HG02571 (cell line): ENCODE measurements around the gene METAP1D.

Source experiments
- ATAC-seq: cut with Tn5 transposase; IDR thresholded peaks from one replicate; pipeline ENCODE4 v1.9.1; 2021; ENCODE audit warnings: mild to moderate bottlenecking, moderate library complexity; ENCODE audit not compliant: unreplicated experiment

METAP1D gene

GRCh38 chr2:172090044-172090961 lies 90.5 kb downstream of the METAP1D start:
- no peak for ATAC-seq

GRCh38 chr2:172091000-172091641 lies 91.4 kb downstream of the METAP1D start:
- ATAC-seq = no peak

GRCh38 chr2:172091761-172092566 lies 92.2 kb downstream of the METAP1D start:
- no peak for ATAC-seq

DNA sequence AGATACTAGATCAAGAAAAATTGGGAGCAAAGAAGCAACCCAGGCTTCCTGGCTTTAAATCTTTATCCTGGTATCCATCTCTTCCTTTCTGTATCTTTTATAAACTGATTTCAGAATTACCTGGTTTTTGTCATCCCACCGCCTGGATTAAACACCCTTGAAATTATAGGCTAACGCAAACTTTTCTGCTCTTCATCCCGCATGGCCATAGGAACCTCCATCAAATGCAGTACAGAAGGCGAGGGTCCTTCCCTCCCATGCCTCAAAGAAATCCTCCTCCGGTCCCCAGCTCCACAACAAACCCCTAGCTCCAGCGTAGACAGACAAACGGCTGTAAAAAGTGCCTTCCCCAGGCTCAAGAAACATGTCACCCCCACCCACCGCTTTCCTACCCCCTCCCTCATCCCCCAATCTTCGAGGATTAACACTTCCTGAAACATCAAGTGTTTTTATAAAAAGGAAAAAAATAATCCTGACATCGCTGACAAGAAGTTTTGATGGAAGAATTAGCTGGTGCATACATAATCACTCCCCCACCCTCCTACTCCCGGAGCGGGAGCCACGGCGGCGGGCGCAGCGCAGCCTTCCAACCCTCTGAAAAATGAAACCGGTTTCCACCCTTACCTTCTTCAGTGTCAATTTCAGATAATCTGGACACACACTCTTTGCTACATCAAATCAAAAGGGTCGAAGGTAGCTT lies 93.1 kb downstream of the METAP1D start:
- ATAC-seq = no peak

- ATAC-seq = no peak
These were observed 93.9 kb downstream of the METAP1D start for GRCh38 chr2:172093416-172094293.

GRCh38 chr2:172094294-172095145 lies 94.8 kb downstream of the METAP1D start:
- ATAC-seq = no peak

DNA sequence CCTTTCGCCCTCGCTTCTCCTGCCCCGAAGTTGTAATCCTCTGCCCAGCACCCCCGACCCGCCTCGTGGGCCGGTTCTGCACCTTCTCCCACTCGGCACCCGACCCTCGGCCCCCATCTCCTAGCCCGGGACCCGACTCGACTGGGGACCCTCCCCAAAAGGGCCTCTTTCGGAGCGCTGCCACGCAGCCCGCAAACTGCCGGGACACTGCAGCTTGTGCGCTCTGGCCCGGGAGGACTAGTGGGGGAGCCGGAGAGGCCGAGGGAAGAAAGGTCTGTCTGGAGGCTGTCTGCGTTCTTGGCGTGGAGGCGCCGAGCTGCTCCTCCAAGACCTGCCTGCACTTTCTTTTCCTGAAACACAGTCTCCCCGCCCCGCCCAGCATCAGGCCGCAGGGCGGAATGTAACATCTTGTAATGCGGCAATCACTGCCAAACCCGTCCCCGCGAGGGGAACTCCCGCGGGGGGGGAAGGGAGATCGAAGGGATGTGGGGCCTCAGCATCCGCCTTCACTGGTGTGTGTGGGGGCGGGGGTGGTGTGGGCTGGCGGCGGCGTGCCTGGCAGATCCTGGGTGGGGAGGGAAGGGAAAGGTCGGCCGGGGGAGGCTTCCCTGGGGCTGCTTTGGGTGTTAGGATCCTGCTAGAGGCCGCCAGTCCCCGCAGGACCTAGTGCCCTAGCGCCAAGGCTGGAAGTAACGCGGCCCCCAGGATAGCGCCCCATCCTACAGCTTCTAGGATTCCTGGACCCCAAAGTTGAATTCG lies 95.6 kb downstream of the METAP1D start:
- no peak for ATAC-seq

DNA sequence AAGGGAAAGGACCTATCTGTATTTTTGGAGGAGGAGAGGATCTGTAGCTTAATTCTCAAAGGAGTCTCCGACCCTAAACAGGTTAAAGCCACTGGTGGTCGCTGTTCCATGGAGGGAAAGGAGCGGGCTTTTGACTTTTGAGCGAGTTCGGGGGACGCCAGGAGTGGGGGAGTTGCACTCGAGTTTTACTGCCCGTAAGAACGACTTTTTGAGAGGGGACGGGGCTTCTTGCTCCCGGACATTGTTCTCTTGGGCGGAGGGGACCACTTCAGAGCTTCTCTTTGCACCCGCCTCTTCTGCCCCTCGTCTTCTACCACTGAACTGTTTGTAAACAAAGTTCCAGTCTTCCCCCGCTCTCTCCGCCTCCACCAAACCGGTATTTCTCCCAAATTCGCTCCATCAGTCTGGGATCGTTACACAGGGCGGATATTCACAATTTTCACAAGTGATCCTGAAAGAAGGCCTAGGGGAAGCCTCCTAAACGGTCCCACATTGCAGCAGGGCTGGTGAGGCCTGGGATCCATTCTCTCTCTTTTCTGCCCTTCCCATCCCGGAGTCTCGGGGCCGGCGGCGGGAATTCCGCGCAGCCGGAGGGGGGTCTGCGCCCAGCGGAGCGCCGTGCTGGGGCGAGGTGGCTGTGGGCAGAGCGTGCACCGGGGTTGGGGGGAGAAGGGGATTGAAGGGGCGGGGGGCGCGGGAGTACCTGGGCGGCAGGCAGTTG lies 96.3 kb downstream of the METAP1D start:
- ATAC-seq = no peak

DNA sequence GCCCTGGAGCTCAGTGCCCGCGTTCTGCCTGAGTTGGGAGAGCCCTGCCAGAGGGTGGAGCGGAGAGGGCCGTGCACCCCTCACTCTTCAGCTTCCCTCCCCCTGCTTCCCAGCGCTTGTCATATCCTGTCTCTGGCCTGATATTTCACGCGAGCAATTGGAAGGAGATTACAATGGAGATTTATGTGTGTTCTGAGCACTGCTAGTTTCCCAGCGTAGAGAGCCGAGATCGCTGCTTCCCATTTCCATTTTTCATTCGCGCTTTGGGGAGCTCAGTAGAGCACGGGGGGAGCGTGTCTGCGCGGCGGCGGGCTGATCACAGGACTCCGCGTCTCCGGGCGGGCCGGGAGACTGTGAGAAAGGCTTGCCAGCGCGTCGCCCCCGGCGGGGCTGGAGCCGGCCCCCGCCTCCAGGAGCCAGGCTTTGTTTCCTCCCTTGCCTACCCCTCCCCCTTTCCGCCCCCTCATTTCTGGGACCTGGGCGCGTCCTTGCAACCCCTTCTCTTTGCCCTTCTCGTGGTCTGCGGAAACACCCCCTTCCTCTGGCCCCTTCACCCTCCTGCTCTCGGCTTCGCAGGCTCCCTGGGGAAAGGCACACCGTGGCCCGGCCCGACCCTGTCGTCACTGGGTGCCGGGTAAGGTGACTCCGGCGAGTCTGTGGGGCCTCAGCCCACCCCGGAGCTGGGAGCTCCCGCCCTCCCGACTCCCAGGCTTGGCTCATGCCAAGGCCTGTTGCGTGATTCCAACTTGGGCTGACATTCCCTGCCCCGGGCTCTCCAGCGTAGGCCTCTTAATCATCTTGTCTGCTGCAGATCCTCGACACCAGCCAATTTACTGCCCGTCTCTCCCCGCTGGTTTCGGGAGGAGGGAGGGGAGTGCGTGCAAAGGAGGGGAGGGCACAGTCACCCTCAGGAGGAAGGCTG lies 97.1 kb downstream of the METAP1D start:
- ATAC-seq = no peak

- ATAC-seq = no peak
These were observed 97.9 kb downstream of the METAP1D start for GRCh38 chr2:172097557-172098131.

DNA sequence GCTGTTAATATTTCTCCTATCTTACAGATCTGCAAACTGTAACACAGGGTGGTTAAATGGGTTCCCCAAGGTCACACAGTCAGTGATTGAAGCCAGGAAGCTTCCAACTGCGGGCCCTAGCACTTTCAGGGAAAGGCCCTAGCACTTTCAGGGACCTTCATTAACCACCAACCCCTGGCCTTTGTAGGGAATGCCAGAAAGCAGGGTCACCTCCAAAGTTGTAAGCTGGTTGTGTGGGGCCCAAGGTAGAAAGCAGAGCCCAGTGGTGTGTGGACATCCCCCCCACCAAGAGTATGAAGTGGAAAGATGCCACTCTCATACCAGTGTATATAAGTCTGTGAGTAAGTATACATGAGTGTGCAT lies 98.5 kb downstream of the METAP1D start:
- no peak for ATAC-seq

GRCh38 chr2:172098650-172099471 lies 99.1 kb downstream of the METAP1D start:
- ATAC-seq = no peak

DNA sequence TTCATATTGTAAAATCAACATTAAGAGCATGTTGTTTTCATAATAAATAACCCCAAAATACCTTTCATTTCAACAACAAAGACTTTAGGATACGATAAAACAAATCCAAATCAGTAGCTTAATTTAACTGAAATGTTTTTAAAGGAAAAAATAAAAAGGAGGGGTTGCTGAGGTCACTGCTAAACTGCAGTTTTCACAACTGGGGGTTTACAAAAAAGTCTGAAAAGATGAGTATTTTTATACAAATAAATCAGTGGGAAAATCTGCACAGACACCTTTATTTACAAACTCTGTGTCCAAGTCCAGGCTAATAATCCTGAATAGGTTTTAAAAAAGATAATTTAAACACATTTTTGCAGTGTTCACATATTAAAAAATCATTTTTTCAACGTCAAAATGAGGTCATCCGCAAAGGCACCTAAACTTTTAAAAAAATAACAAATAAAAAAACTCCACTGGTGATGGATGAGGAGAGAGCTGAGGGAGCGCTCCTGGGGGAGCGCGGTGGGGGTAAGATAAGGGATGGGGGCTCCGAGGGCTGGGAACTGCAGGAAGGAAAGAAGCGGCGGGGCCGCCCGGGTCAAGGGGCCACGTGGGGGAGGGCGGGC lies 99.8 kb downstream of the METAP1D start:
- no peak for ATAC-seq

DNA sequence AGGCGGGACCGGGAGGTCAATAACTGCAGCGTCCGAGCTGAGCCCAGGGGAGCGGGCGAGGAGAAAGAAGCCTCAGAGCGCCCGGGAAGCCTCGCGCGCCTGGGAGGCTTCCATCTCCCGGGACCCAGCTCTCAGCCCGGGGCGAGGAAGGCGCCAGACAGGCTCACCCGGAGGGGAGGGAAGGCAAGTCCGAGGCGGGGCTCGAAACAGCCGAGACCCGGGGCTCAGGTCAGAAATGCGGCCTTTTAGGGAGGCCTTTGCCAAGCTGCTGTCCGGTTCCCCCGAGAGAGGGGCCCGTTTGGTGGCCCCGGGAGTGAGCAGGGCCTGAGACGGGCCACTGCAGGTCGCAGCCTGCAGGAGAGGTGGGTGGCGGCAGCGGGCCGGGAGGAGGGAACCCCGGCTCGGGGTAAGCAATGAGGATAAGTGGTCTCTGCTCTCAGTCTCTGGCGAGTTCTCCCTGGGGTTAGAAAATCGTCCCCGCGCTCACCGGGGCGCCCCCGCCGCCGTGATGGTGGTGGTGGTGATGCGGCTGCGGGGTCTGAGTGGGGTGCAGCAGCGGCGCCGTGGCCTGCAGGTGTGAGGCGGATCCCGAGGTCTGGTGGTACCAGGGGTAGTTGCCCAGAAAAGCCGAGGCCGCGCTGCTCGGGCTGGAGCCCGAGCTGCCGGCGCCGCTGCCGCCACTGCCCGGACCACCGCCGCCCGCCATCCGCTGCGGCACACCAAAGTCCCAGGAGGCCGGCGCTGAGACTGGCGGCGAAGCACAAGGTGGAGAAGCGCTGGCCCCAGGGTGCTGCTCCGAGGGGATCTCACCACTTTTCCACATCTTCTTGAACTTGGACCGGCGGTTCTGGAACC lies 100.6 kb downstream of the METAP1D start:
- no peak for ATAC-seq
